GM21423 (cell line): ENCODE measurements around the gene EEF1A2.

Experiments used
- ATAC-seq: cut with Tn5 transposase; IDR thresholded peaks from one replicate; pipeline ENCODE4 v1.9.1; 2021; ENCODE audit warnings: mild to moderate bottlenecking, moderate library complexity; ENCODE audit not compliant: unreplicated experiment

EEF1A2 gene

GRCh38 chr20:63500902-63501817 is 2.3 kb upstream of the EEF1A2 start:
- no peak for ATAC-seq

- ATAC-seq, result no peak
Observed at GRCh38 chr20:63500151-63500901, 1.4 kb upstream of the EEF1A2 start.

GRCh38 chr20:63499338-63499969 is 571 bp upstream of the EEF1A2 start:
- no peak for ATAC-seq

- ATAC-seq, result no peak
Observed at GRCh38 chr20:63497946-63498935, 642 bp downstream of the EEF1A2 start.

- no peak for ATAC-seq
Observed at GRCh38 chr20:63497138-63497945, 1.5 kb downstream of the EEF1A2 start.

- no peak for ATAC-seq
Observed at GRCh38 chr20:63496596-63497120, 2.2 kb downstream of the EEF1A2 start.

GRCh38 chr20:63495741-63496595 is 2.9 kb downstream of the EEF1A2 start:
- ATAC-seq, result no peak

GRCh38 chr20:63495167-63495720 is 3.6 kb downstream of the EEF1A2 start:
- no peak for ATAC-seq

GRCh38 chr20:63494420-63495166 is 4.3 kb downstream of the EEF1A2 start:
- no peak for ATAC-seq

GRCh38 chr20:63494084-63494419 is 4.8 kb downstream of the EEF1A2 start:
- no peak for ATAC-seq

GRCh38 chr20:63493563-63494020 is 5.3 kb downstream of the EEF1A2 start:
- no peak for ATAC-seq

- ATAC-seq, result no peak
Observed at GRCh38 chr20:63492982-63493381, 5.9 kb downstream of the EEF1A2 start.

GRCh38 chr20:63492518-63492917 is 6.4 kb downstream of the EEF1A2 start:
- no peak for ATAC-seq

- ATAC-seq, result no peak
Observed at GRCh38 chr20:63491635-63492230, 7.2 kb downstream of the EEF1A2 start.

- ATAC-seq, result no peak
Observed at GRCh38 chr20:63491078-63491477, 7.8 kb downstream of the EEF1A2 start.

- no peak for ATAC-seq
Observed at GRCh38 chr20:63490416-63490815, 8.5 kb downstream of the EEF1A2 start.
